ENCODE results near the gene SLC25A53. TPM values are rescaled to one million over a fixed set of nuclear protein-coding genes. Genes with fewer than 3 reads are reported as not detected.
"Not testable (repeated sequence)": the region's sequence is repeated elsewhere in the genome, so short reads cannot be mapped to it uniquely, and the experiment has no call there.

Gene SLC25A53
- polyA plus RNA-seq, 2 of the 4 experiments (the other 2 are of a cell fraction) = 4.6 to 5.0 TPM

- CTCF ChIA-PET = no interaction called here
- FAIRE-seq = no peak
- ATAC-seq = no peak
These were observed 72.7 kb downstream of the SLC25A53 start for GRCh38 chrX:104084063-104084462.

GRCh38 chrX:104077854-104078253 is 79.0 kb downstream of the SLC25A53 start:
- WGBS (ENCODE audit: missing lambda C conversion rate) = no CpG with 5 or more reads among the region's 6 CpGs
- FAIRE-seq; CTCF ChIA-PET; DNase-seq (ENCODE audit: low read depth in 1 of 2, low spot score in 1 of 2); H3K9me3 ChIP-seq; H3K27ac ChIP-seq; H3K4me3 ChIP-seq; POLR2A ChIA-PET; H3K4me2 ChIP-seq; H3K4me1 ChIP-seq: not testable (repeated sequence)
- peak in 1 of 2 experiments; percentile 54; a peak in 3 of 6 replicates for ATAC-seq

More at GRCh38 chrX:104084063-104084462, 72.7 kb downstream of the SLC25A53 start:
- no peak overlapping the region for H3K4me3 ChIP-seq
- POLR2A ChIA-PET = no interaction called here
- H3K4me1 ChIP-seq = no peaks in the 10 kb centered on the region
- no peak overlapping the region for H3K4me2 ChIP-seq
- no CpG with 5 or more reads among the region's 4 CpGs for WGBS (ENCODE audit: missing lambda C conversion rate)
- TF ChIP-seq BHLHE40 (IDR thresholded peaks at IDR 0.05; ENCODE audit: low read depth, low read length) (no peak), MAX (IDR thresholded peaks at IDR 0.05) (no peak), CHD2 (IDR thresholded peaks at IDR 0.05; ENCODE audit: low read length, partially characterized antibody) (no peak), RCOR1 (IDR thresholded peaks at IDR 0.05; ENCODE audit: low read depth, low read length) (no peak), FOSL2 (IDR thresholded peaks at IDR 0.05) (no peak), FOSL2 (CRISPR knock-in tag; IDR thresholded peaks at IDR 0.05) (no peak), MYC (IDR thresholded peaks at IDR 0.05; ENCODE audit: borderline replicate concordance, low read length) (no peak), NFE2L2 (conservative IDR thresholded peaks at IDR 0.05; ENCODE audit: low read length) (no peak), RARB (CRISPR knock-in tag; IDR thresholded peaks at IDR 0.05) (no peak), HOXB13 (CRISPR knock-in tag; IDR thresholded peaks at IDR 0.05; ENCODE audit: low read depth) (no peak), ZSCAN20 (CRISPR knock-in tag; IDR thresholded peaks at IDR 0.05) (no peak), MAZ (IDR thresholded peaks at IDR 0.05; ENCODE audit: borderline replicate concordance, low read depth, low read length) (no peak), ESRRA (IDR thresholded peaks at IDR 0.05; ENCODE audit: borderline replicate concordance, low read length) (no peak), HOXA7 (CRISPR knock-in tag; IDR thresholded peaks at IDR 0.05) (no peak), KDM1A (IDR thresholded peaks at IDR 0.05; ENCODE audit: low read depth) (no peak), RAD21 (conservative IDR thresholded peaks at IDR 0.05 in 1 of 2, IDR thresholded peaks at IDR 0.05 in 1 of 2) (no peak), TP53 (CRISPR knock-in tag; IDR thresholded peaks at IDR 0.05) (no peak), PBX3 (IDR thresholded peaks at IDR 0.05) (no peak), JUNB (IDR thresholded peaks at IDR 0.05) (no peak), USF2 (IDR thresholded peaks at IDR 0.05) (no peak)
- no peaks in the 10 kb centered on the region for H3K9me3 ChIP-seq
- DNase-seq (ENCODE audit: low read depth in 1 of 2, low spot score in 1 of 2) = no peak
- H3K27ac ChIP-seq = no peak overlapping the region

GRCh38 chrX:104075778-104076445 is 80.9 kb downstream of the SLC25A53 start, which contains the start of gene TMSB15C:
TMSB15C (minus strand) TSS chrX:104076236.
- POLR2A ChIA-PET; H3K4me2 ChIP-seq; DNase-seq (ENCODE audit: low read depth in 1 of 2, low spot score in 1 of 2); H3K4me3 ChIP-seq; H3K9me3 ChIP-seq; H3K27ac ChIP-seq; H3K4me1 ChIP-seq; CTCF ChIA-PET; FAIRE-seq: not testable (repeated sequence)
- no CpG with 5 or more reads among the region's 46 CpGs for WGBS (ENCODE audit: missing lambda C conversion rate)
- peak; percentile 95 to 100; a peak in 5 of 6 replicates for ATAC-seq

- ATAC-seq; H3K4me3 ChIP-seq; H3K4me1 ChIP-seq; H3K9me3 ChIP-seq; H3K4me2 ChIP-seq; DNase-seq (ENCODE audit: low read depth in 1 of 2, low spot score in 1 of 2); CTCF ChIA-PET; FAIRE-seq; H3K27ac ChIP-seq; POLR2A ChIA-PET: not testable (repeated sequence)
- WGBS (ENCODE audit: missing lambda C conversion rate) = no CpG with 5 or more reads among the region's 18 CpGs
These were observed 94.2 kb downstream of the SLC25A53 start for GRCh38 chrX:104062636-104063035.

GRCh38 chrX:104054956-104055355 is 101.9 kb downstream of the SLC25A53 start:
- CTCF ChIA-PET; ATAC-seq; H3K27ac ChIP-seq; DNase-seq (ENCODE audit: low read depth in 1 of 2, low spot score in 1 of 2); FAIRE-seq; POLR2A ChIA-PET; H3K9me3 ChIP-seq; H3K4me3 ChIP-seq; H3K4me2 ChIP-seq; H3K4me1 ChIP-seq: not testable (repeated sequence)
- no CpG with 5 or more reads among the region's 13 CpGs for WGBS (ENCODE audit: missing lambda C conversion rate)

All from A549 (cell line).